Skeletal muscle tissue (tissue), 4 donors: ENCODE results near the gene MCM5. TPM values are rescaled to one million over a fixed set of nuclear protein-coding genes. Genes with fewer than 3 reads are reported as not detected.

ENCODE experiments used
- H3K27ac ChIP-seq: one replicate; pipeline ENCODE4 v1.7.0; 2013; ENCODE audit warnings: mild to moderate bottlenecking, low read depth, low read length, inconsistent platforms
- H3K27me3 ChIP-seq, 3 donors: one replicate each; pipeline ENCODE4 v1.7.0; 2013; ENCODE audit warnings: low read length in 3 of 3; ENCODE audit not compliant: control insufficient read depth in 3 of 3, insufficient read depth in 3 of 3
- H3K36me3 ChIP-seq, 3 donors: one replicate each; pipeline ENCODE4 v1.7.0; 2013; ENCODE audit warnings: low read length in 3 of 3; ENCODE audit not compliant: control insufficient read depth in 3 of 3, insufficient read depth in 3 of 3
- H3K4me1 ChIP-seq, 3 donors: one replicate each; pipeline ENCODE4 v1.7.0; 2013; ENCODE audit warnings: low read length in 3 of 3, mild to moderate bottlenecking in 3 of 3; ENCODE audit not compliant: control insufficient read depth in 3 of 3, insufficient read depth in 3 of 3
- H3K4me3 ChIP-seq, 3 donors: one replicate each; pipeline ENCODE4 v1.7.0; 2013; ENCODE audit warnings: low read length in 3 of 3
- H3K9ac ChIP-seq, 3 donors: one replicate each; pipeline ENCODE4 v1.7.0; 2013; ENCODE audit warnings: low read length in 3 of 3, mild to moderate bottlenecking in 3 of 3, moderate library complexity in 2 of 3, low read depth in 1 of 3
- H3K9me3 ChIP-seq, 3 donors: one replicate each; pipeline ENCODE4 v1.7.0; 2013; ENCODE audit warnings: low read length in 3 of 3; ENCODE audit not compliant: control insufficient read depth in 3 of 3
- total RNA-seq: library from RNA; depleted of rRNA; stranded (reverse); fragments of >200 nt; gene quantifications from one replicate; pipeline ENCODE4 v1.2.3, GENCODE V29; 2014
- donor health status: Osteomylitis.

MCM5 gene
- total RNA-seq, 1 donor from 2014 or later: 25.1 TPM

GRCh38 chr22:35400501-35400790 lies 506 bp downstream of the MCM5 start:
- H3K36me3 ChIP-seq: peaks cover 10 to 20% (median 10%) of the 10 kb centered on the region in 3 donors
- no peaks in the 10 kb centered on the region for H3K27me3 ChIP-seq
- H3K9ac ChIP-seq: peak overlapping the region; percentile 73 to 86 (median 77)
- peaks cover 5 to 10% (median 9%) of the 10 kb centered on the region in 3 donors for H3K4me1 ChIP-seq
- H3K9me3 ChIP-seq: no peaks in the 10 kb centered on the region
- no peak overlapping the region for H3K27ac ChIP-seq
- peak overlapping the region; percentile 88 to 96 (median 94) for H3K4me3 ChIP-seq

GRCh38 chr22:35401863-35402262 lies 1.9 kb downstream of the MCM5 start:
- Histone ChIP-seq H3K36me3 (peaks cover 18 to 30% (median 20%) of the 10 kb centered on the region in 3 donors), H3K9ac (no peak overlapping the region), H3K27ac (no peak overlapping the region), H3K4me3 (no peak overlapping the region), H3K27me3 (no peaks in the 10 kb centered on the region), H3K9me3 (no peaks in the 10 kb centered on the region), H3K4me1 (peaks cover 5 to 10% (median 9%) of the 10 kb centered on the region in 3 donors)

GRCh38 chr22:35403356-35403755 lies 3.4 kb downstream of the MCM5 start:
- Histone ChIP-seq H3K9ac (no peak overlapping the region), H3K27me3 (no peaks in the 10 kb centered on the region), H3K4me1 (peaks cover 5 to 10% (median 9%) of the 10 kb centered on the region in 3 donors), H3K4me3 (no peak overlapping the region), H3K36me3 (peaks cover 32 to 45% (median 34%) of the 10 kb centered on the region in 3 donors), H3K27ac (no peak overlapping the region), H3K9me3 (no peaks in the 10 kb centered on the region)

GRCh38 chr22:35404176-35404575 lies 4.2 kb downstream of the MCM5 start:
- H3K4me1 ChIP-seq: peaks cover 5 to 10% (median 9%) of the 10 kb centered on the region in 3 donors
- H3K9ac ChIP-seq: no peak overlapping the region
- H3K36me3 ChIP-seq: peaks cover 35 to 50% (median 38%) of the 10 kb centered on the region in 3 donors
- no peaks in the 10 kb centered on the region for H3K27me3 ChIP-seq
- H3K4me3 ChIP-seq: no peak overlapping the region
- H3K27ac ChIP-seq: no peak overlapping the region
- no peaks in the 10 kb centered on the region for H3K9me3 ChIP-seq

GRCh38 chr22:35406443-35406842 lies 6.5 kb downstream of the MCM5 start:
- no peak overlapping the region for H3K27ac ChIP-seq
- H3K27me3 ChIP-seq: no peaks in the 10 kb centered on the region
- no peak overlapping the region for H3K4me3 ChIP-seq
- no peak overlapping the region for H3K9ac ChIP-seq
- peaks cover 51 to 69% (median 53%) of the 10 kb centered on the region in 3 donors for H3K36me3 ChIP-seq
- no peaks in the 10 kb centered on the region for H3K9me3 ChIP-seq
- H3K4me1 ChIP-seq: peaks cover 0 to 5% (median 4%) of the 10 kb centered on the region in 3 donors

GRCh38 chr22:35407362-35407761 lies 7.4 kb downstream of the MCM5 start:
- Histone ChIP-seq H3K4me3 (no peak overlapping the region), H3K27ac (no peak overlapping the region), H3K4me1 (peaks cover 0 to 5% (median 4%) of the 10 kb centered on the region in 3 donors), H3K9ac (no peak overlapping the region), H3K9me3 (no peaks in the 10 kb centered on the region), H3K27me3 (no peaks in the 10 kb centered on the region), H3K36me3 (peaks cover 55 to 74% (median 62%) of the 10 kb centered on the region in 3 donors)

GRCh38 chr22:35409783-35410662 lies 10.1 kb downstream of the MCM5 start:
- Histone ChIP-seq H3K9me3 (no peaks in the 10 kb centered on the region), H3K27ac (peak overlapping the region; percentile 33), H3K4me1 (peaks cover 0 to 5% (median 4%) of the 10 kb centered on the region in 3 donors), H3K36me3 (peaks cover 64 to 69% (median 68%) of the 10 kb centered on the region in 3 donors), H3K9ac (no peak overlapping the region), H3K27me3 (no peaks in the 10 kb centered on the region), H3K4me3 (no peak overlapping the region)

GRCh38 chr22:35410663-35411034 lies 10.7 kb downstream of the MCM5 start:
- H3K4me3 ChIP-seq: no peak overlapping the region
- H3K27ac ChIP-seq: peak overlapping the region; percentile 33
- H3K4me1 ChIP-seq: peaks cover 0 to 5% (median 4%) of the 10 kb centered on the region in 3 donors
- no peaks in the 10 kb centered on the region for H3K9me3 ChIP-seq
- H3K9ac ChIP-seq: no peak overlapping the region
- H3K36me3 ChIP-seq: peaks cover 69 to 75% (median 74%) of the 10 kb centered on the region in 3 donors
- H3K27me3 ChIP-seq: no peaks in the 10 kb centered on the region

- no peak overlapping the region for H3K27ac ChIP-seq
- H3K9me3 ChIP-seq: no peaks in the 10 kb centered on the region
- no peak overlapping the region for H3K9ac ChIP-seq
- no peaks in the 10 kb centered on the region for H3K27me3 ChIP-seq
- H3K4me1 ChIP-seq: peaks cover 0 to 5% (median 4%) of the 10 kb centered on the region in 3 donors
- peaks cover 73 to 77% (median 76%) of the 10 kb centered on the region in 3 donors for H3K36me3 ChIP-seq
- no peak overlapping the region for H3K4me3 ChIP-seq
Measured at GRCh38 chr22:35411102-35411501, 11.2 kb downstream of the MCM5 start.

- H3K27ac ChIP-seq: no peak overlapping the region
- H3K4me3 ChIP-seq: no peak overlapping the region
- no peak overlapping the region for H3K9ac ChIP-seq
- H3K36me3 ChIP-seq: peaks cover 67 to 73% (median 71%) of the 10 kb centered on the region in 3 donors
- H3K4me1 ChIP-seq: peaks cover 0 to 5% (median 4%) of the 10 kb centered on the region in 3 donors
- H3K9me3 ChIP-seq: no peaks in the 10 kb centered on the region
- H3K27me3 ChIP-seq: no peaks in the 10 kb centered on the region
Measured at GRCh38 chr22:35413624-35414023, 13.7 kb downstream of the MCM5 start.
